ENCODE data around the gene CLMP. TPM values are rescaled to one million over a fixed set of nuclear protein-coding genes. Genes with fewer than 3 reads are reported as not detected.

CLMP gene
- polyA plus RNA-seq, 1 donor from 2014 or later, result not detected

DNA sequence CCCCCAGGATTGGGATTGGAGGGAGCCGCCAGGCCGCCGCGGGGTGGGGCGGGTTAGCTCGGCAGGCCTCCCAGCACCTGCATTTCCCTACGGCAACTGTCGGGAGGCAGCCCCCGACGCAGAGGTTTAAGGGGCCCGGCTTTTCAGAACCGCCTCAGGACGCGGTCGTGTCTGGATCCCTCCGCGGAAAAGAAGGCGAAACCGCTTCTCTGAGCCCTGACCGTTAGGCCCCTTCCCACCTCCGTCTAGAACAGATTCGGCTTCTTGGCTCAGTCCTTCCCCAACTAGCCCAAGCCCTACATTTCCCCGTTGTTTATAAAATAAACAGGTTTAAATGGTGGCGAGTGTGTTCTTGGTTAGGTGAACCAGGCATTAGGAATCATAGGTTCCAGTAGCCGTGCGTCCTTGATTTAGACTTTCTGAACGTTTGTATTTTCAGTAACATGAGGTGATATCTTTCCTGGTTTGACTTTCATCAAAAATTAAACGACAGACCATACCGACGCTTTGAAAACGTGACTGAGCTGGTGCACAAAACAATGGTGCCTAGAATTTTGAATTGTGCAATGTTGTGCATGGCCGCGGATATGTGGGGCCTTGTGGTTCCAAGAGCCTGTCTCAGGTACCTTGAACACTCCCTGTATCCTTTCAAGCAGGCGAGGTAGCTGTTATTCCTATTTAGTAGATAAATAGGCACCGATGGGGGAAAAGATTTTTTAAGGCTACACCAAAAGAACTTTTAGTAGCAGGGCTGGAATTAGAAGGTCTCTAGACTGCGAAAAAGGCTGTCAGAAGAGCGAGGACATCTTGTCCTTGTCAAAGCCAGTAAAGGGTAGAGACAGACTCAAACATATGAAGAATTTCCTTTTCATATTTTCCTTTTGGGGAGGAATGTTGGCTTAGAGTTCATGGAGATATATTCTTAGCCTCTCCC, 131.9 kb downstream of the CLMP start:
- Histone ChIP-seq H3K4me3 (ENCODE audit: low read length) (peak overlapping the region; percentile 94), H3K27ac (ENCODE audit: low read length) (peak overlapping the region; percentile 99), H2AFZ (ENCODE audit: low read depth, low read length) (peak overlapping the region; percentile 97), H3K9ac (ENCODE audit: low read length) (peak overlapping the region; percentile 99), H3K4me2 (ENCODE audit: low read length) (peak overlapping the region; percentile 94), H3K9me2 (ENCODE audit: insufficient read depth, low read length) (no peaks in the 10 kb centered on the region), H3K36me3 (ENCODE audit: insufficient read depth, low read length) (peaks cover 22% of the 10 kb centered on the region), H3K27me3 (ENCODE audit: insufficient read depth, low read depth, low read length) (no peaks in the 10 kb centered on the region), H3F3A (ENCODE audit: insufficient read depth, low read length, poor library complexity, severe bottlenecking) (no peaks in the 10 kb centered on the region), H3K9me3 (ENCODE audit: low read length) (no peaks in the 10 kb centered on the region), H3K79me2 (replicated peaks; ENCODE audit: insufficient read depth, low read length) (peaks cover 56% of the 10 kb centered on the region), H4K20me1 (ENCODE audit: insufficient read depth) (peaks cover 15% of the 10 kb centered on the region)
- peak; percentile 26 for TF ChIP-seq MXI1 (conservative IDR thresholded peaks at IDR 0.05; ENCODE audit: poor library complexity, severe bottlenecking)
- peak; percentile 49 for TF ChIP-seq TAF1 (IDR thresholded peaks at IDR 0.05; ENCODE audit: low read depth)
- TF ChIP-seq RAD21 (conservative IDR thresholded peaks at IDR 0.05), result no peak
- TF ChIP-seq, protein P1, sequence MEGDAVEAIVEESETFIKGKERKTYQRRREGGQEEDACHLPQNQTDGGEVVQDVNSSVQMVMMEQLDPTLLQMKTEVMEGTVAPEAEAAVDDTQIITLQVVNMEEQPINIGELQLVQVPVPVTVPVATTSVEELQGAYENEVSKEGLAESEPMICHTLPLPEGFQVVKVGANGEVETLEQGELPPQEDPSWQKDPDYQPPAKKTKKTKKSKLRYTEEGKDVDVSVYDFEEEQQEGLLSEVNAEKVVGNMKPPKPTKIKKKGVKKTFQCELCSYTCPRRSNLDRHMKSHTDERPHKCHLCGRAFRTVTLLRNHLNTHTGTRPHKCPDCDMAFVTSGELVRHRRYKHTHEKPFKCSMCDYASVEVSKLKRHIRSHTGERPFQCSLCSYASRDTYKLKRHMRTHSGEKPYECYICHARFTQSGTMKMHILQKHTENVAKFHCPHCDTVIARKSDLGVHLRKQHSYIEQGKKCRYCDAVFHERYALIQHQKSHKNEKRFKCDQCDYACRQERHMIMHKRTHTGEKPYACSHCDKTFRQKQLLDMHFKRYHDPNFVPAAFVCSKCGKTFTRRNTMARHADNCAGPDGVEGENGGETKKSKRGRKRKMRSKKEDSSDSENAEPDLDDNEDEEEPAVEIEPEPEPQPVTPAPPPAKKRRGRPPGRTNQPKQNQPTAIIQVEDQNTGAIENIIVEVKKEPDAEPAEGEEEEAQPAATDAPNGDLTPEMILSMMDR (IDR thresholded peaks at IDR 0.05; ENCODE audit: poor library complexity, severe bottlenecking), result no peak
- TF ChIP-seq POLR2AphosphoS5 (IDR thresholded peaks at IDR 0.05), result peak; percentile 14
- TF ChIP-seq, protein P2, sequence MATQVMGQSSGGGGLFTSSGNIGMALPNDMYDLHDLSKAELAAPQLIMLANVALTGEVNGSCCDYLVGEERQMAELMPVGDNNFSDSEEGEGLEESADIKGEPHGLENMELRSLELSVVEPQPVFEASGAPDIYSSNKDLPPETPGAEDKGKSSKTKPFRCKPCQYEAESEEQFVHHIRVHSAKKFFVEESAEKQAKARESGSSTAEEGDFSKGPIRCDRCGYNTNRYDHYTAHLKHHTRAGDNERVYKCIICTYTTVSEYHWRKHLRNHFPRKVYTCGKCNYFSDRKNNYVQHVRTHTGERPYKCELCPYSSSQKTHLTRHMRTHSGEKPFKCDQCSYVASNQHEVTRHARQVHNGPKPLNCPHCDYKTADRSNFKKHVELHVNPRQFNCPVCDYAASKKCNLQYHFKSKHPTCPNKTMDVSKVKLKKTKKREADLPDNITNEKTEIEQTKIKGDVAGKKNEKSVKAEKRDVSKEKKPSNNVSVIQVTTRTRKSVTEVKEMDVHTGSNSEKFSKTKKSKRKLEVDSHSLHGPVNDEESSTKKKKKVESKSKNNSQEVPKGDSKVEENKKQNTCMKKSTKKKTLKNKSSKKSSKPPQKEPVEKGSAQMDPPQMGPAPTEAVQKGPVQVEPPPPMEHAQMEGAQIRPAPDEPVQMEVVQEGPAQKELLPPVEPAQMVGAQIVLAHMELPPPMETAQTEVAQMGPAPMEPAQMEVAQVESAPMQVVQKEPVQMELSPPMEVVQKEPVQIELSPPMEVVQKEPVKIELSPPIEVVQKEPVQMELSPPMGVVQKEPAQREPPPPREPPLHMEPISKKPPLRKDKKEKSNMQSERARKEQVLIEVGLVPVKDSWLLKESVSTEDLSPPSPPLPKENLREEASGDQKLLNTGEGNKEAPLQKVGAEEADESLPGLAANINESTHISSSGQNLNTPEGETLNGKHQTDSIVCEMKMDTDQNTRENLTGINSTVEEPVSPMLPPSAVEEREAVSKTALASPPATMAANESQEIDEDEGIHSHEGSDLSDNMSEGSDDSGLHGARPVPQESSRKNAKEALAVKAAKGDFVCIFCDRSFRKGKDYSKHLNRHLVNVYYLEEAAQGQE (IDR thresholded peaks at IDR 0.05; ENCODE audit: borderline replicate concordance), result peak; percentile 82

DNA sequence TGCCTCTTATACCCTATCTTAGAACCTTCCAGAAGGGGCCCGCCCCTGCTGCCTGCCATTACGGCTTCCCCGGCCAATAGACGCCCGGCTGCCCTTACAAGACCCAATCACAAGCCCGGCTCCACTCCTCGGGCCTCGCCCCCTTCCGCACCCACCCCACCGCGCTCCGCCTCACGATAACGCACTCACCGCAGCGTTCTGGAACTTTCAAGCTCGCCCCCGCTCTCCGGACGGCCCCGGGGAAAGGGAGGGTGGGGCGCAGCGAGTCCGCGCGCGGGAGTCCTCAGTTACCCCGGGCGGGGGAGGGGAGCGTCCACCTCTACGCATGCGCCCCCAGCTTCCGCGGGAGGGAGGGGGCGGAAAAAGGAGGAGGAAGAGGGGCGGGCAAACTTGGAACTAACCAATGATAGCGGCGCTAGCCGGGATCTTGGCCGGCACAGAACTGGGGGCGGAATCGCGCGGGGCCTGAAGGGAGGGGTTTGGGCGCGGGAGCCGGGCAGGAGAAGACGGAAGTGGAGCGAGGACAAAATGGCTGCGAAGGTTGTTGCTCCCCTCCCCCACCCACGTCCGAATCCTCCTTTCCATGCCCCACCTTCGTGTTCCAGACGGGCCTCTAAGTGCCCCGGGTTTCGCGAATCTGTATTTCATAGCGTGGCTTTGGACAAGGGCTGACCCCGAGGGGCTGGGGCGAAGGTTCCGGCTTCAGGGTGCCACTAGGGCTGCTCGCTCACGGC, 132.7 kb downstream of the CLMP start:
- Histone ChIP-seq H3K79me2 (replicated peaks; ENCODE audit: insufficient read depth, low read length) (peaks cover 61% of the 10 kb centered on the region), H3K36me3 (ENCODE audit: insufficient read depth, low read length) (peaks cover 22% of the 10 kb centered on the region), H3F3A (ENCODE audit: insufficient read depth, low read length, poor library complexity, severe bottlenecking) (peaks cover 5% of the 10 kb centered on the region), H3K4me3 (ENCODE audit: low read length) (peak overlapping the region; percentile 94), H3K9ac (ENCODE audit: low read length) (peak overlapping the region; percentile 99), H3K27ac (ENCODE audit: low read length) (peak overlapping the region; percentile 99), H3K27me3 (ENCODE audit: insufficient read depth, low read depth, low read length) (no peaks in the 10 kb centered on the region), H2AFZ (ENCODE audit: low read depth, low read length) (peak overlapping the region; percentile 97), H3K4me2 (ENCODE audit: low read length) (peak overlapping the region; percentile 94), H3K9me2 (ENCODE audit: insufficient read depth, low read length) (no peaks in the 10 kb centered on the region), H3K9me3 (ENCODE audit: low read length) (no peaks in the 10 kb centered on the region), H4K20me1 (ENCODE audit: insufficient read depth) (peaks cover 15% of the 10 kb centered on the region)
- TF ChIP-seq RAD21 (conservative IDR thresholded peaks at IDR 0.05), result no peak
- no peak for TF ChIP-seq EZH2 (IDR thresholded peaks at IDR 0.05; ENCODE audit: borderline replicate concordance, insufficient read depth, low read length, poor library complexity, severe bottlenecking)
- TF ChIP-seq EP300 (conservative IDR thresholded peaks at IDR 0.05; ENCODE audit: poor library complexity, severe bottlenecking), result peak; percentile 59
- peak; percentile 91 for TF ChIP-seq POLR2AphosphoS5 (IDR thresholded peaks at IDR 0.05)
- TF ChIP-seq SMC3 (conservative IDR thresholded peaks at IDR 0.05; ENCODE audit: poor library complexity), result no peak
- TF ChIP-seq, protein P2 (IDR thresholded peaks at IDR 0.05; ENCODE audit: borderline replicate concordance), result no peak
- peak; percentile 66 for TF ChIP-seq TAF1 (IDR thresholded peaks at IDR 0.05; ENCODE audit: low read depth)
- no peak for TF ChIP-seq MXI1 (conservative IDR thresholded peaks at IDR 0.05; ENCODE audit: poor library complexity, severe bottlenecking)
- TF ChIP-seq, protein P1 (IDR thresholded peaks at IDR 0.05; ENCODE audit: poor library complexity, severe bottlenecking), result no peak
